GM19467 (cell line): ENCODE data around the gene EXOC6B.
"Not testable (repeated sequence)": the region's sequence is repeated elsewhere in the genome, so short reads cannot be mapped to it uniquely, and the experiment has no call there.

ENCODE experiments used
- ATAC-seq: cut with Tn5 transposase; IDR thresholded peaks from one replicate; pipeline ENCODE4 v1.9.1; 2021; ENCODE audit warnings: mild to moderate bottlenecking, moderate library complexity; ENCODE audit not compliant: unreplicated experiment

The EXOC6B gene

GRCh38 chr2:72685638-72686213 is 140.1 kb downstream of the EXOC6B start:
- no peak for ATAC-seq

- no peak for ATAC-seq
These were observed 143.8 kb downstream of the EXOC6B start for GRCh38 chr2:72682061-72682460.

- no peak for ATAC-seq
These were observed 144.5 kb downstream of the EXOC6B start for GRCh38 chr2:72681016-72681995.

GRCh38 chr2:72678024-72678423 is 147.8 kb downstream of the EXOC6B start:
- ATAC-seq: peak; percentile 89

- no peak for ATAC-seq
These were observed 149.3 kb downstream of the EXOC6B start for GRCh38 chr2:72676341-72677025.

GRCh38 chr2:72674982-72675915 is 150.6 kb downstream of the EXOC6B start:
- ATAC-seq: no peak

- ATAC-seq: no peak
These were observed 152.6 kb downstream of the EXOC6B start for GRCh38 chr2:72673279-72673678.

GRCh38 chr2:72669121-72669520 is 156.7 kb downstream of the EXOC6B start:
- ATAC-seq: no peak

GRCh38 chr2:72668647-72669046 is 157.2 kb downstream of the EXOC6B start:
- no peak for ATAC-seq

- no peak for ATAC-seq
These were observed 160.4 kb downstream of the EXOC6B start for GRCh38 chr2:72665448-72665847.

- no peak for ATAC-seq
These were observed 163.8 kb downstream of the EXOC6B start for GRCh38 chr2:72661985-72662384.

- ATAC-seq: no peak
These were observed 176.0 kb downstream of the EXOC6B start for GRCh38 chr2:72649810-72650209.

GRCh38 chr2:72641221-72641620 is 184.6 kb downstream of the EXOC6B start:
- not testable (repeated sequence) for ATAC-seq

- ATAC-seq: no peak
These were observed 187.1 kb downstream of the EXOC6B start for GRCh38 chr2:72638600-72639211.

GRCh38 chr2:72636210-72636609 is 189.6 kb downstream of the EXOC6B start:
- ATAC-seq: no peak

- no peak for ATAC-seq
These were observed 195.1 kb downstream of the EXOC6B start for GRCh38 chr2:72630767-72631166.

- no peak for ATAC-seq
These were observed 196.8 kb downstream of the EXOC6B start for GRCh38 chr2:72629062-72629461.

- no peak for ATAC-seq
These were observed 198.8 kb downstream of the EXOC6B start for GRCh38 chr2:72627083-72627482.

GRCh38 chr2:72625366-72625765 is 200.5 kb downstream of the EXOC6B start:
- no peak for ATAC-seq

GRCh38 chr2:72623481-72623880 is 202.4 kb downstream of the EXOC6B start:
- no peak for ATAC-seq
